Stimulated activated CD4-positive, alpha-beta T cell treated with anti-CD3 and anti-CD28 coated beads, Interleukin-4, amount 100 ng/mL, for 4 hours (primary cell): Measurements from ENCODE around the gene SERF1B.
"Not testable (repeated sequence)": the region's sequence is repeated elsewhere in the genome, so short reads cannot be mapped to it uniquely, and the experiment has no call there.

ENCODE experiments used
- DNase-seq, 2 experiments: peaks; one replicate each; pipeline ENCODE4 v3.0.0-alpha.2; 2020

The SERF1B gene

GRCh38 chr5:70025106-70025844, at the start of gene SERF1B:
Gene SERF1B, plus strand, starts transcription at chr5:70025251. Its CDS starts 201 bp downstream, at chr5:70025452.
- DNase-seq = not testable (repeated sequence)

DNA sequence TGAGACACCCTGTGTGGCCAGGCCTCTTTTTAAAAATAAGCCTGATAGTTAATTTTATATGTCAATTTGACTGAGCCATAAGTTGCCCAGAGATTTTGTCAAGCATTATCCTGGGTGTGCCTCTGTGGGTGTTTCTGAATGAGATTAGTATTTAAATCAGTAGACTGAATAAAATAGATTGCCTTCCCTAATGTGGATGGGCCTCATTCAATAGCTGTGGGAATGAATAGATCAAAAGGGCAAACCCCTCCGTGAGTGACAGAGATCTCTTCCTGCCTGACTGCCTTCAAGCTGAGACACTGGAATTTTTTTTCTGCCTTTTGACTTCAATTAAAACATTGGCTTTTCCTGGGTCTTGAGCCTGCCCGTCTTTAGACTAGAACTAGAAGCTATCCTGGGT, 33.3 kb upstream of the SERF1B start:
- not testable (repeated sequence) for DNase-seq

DNA sequence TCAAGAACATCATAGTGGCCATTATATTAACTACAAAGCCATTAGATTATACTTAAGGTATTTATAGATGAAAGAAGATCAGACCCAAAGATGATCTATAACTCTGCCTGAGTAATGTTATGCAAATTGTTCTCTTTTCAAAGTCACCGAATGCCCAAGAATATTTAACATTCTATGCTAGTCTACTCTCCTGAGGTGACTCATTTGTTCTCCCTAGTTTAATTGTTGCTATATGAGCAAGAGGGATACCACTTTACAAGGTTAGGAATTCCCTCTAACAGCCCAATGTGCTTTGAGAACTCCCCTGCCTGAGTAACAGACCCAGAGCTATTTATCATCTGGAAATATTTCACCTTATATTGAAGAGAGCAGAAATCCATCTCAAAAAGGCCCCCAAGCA, 29.5 kb upstream of the SERF1B start:
- not testable (repeated sequence) for DNase-seq

- DNase-seq = not testable (repeated sequence)
Measured at GRCh38 chr5:70020660-70021059, 4.4 kb upstream of the SERF1B start.

DNA sequence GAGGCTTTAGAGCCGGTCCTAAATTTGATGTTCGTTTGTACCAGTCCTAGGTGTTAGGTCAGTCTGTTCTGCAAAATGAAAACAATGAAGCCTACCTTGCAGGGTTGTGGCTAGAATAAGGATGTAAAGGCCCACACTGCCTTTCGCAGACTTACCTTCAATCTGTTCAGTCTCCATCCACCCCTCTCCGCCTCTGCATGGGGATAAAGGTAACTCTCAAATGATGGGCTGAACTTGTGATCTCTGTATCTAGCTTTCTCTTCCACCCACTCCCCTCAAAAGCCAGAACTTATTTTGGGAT, 744 bp downstream of the SERF1B start:
- not testable (repeated sequence) for DNase-seq

- DNase-seq = not testable (repeated sequence)
Measured at GRCh38 chr5:70031204-70031603, 6.2 kb downstream of the SERF1B start.

GRCh38 chr5:70041411-70041810, 16.4 kb downstream of the SERF1B start:
- not testable (repeated sequence) for DNase-seq

DNA sequence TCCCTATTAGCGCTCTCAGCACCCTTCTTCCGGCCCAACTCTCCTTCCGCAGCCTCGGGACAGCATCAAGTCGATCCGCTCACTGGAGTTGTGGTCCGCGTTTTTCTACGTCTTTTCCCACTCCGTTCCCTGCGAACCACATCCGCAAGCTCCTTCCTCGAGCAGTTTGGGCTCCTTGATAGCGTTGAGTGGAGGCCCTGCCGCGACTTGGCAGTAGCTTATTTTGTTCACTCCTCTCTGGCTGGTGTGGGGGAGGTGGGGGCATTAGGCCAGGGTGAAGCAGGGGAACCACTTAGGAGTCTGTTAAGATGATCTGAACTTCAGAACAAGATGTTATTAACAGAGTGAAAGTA, 24.7 kb downstream of the SERF1B start:
- not testable (repeated sequence) for DNase-seq

DNA sequence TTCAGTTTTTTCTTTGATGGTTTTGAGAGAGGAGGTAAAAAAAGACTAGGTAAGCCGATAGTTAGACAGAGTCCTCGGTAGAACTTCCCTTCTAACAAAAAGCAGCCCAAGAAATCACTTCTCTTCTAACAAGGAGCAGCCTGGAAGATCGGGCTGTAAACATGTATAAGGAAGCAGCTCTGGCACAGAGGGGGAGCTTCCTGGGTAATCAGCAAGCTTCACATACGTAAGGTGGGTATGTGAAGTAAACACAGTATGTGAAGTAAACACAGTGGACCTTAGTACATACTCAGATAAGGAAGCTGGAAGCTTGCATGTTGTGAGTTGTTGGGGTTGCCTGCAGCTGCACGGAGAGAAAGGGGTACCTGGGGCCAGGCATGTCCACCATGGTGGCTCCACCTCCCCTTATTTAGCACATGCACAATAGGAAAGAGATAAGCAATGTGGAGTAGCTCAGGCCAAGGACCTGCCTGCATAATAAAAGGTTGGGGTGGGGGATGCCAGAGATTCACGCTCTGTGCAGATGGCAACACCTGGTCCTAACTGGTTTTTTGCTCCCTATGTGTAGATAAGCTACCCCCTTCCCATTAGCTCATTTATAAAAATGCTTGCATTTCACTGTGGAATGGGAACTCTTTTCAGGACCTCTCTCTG, 31.4 kb downstream of the SERF1B start:
- not testable (repeated sequence) for DNase-seq

- not testable (repeated sequence) for DNase-seq
Measured at GRCh38 chr5:70057140-70057539, 32.1 kb downstream of the SERF1B start.

- not testable (repeated sequence) for DNase-seq
Measured at GRCh38 chr5:70077632-70078031, 52.6 kb downstream of the SERF1B start.

- DNase-seq = not testable (repeated sequence)
Measured at GRCh38 chr5:70088907-70089464, 63.9 kb downstream of the SERF1B start.

- DNase-seq = not testable (repeated sequence)
Measured at GRCh38 chr5:70091776-70092175, 66.7 kb downstream of the SERF1B start.
